Globus pallidus (tissue), 1 donor: ENCODE measurements around the gene ZNF467.

Source experiments
- DNase-seq: peaks from one replicate; pipeline ENCODE4 v3.0.0-alpha.2; 2015; ENCODE audit warnings: low spot score

Gene ZNF467

GRCh38 chr7:149725916-149726315 lies 47.5 kb downstream of the ZNF467 start:
- DNase-seq: no peak

GRCh38 chr7:149725426-149725821 lies 48.0 kb downstream of the ZNF467 start:
- no peak for DNase-seq

- DNase-seq: no peak
Observed at GRCh38 chr7:149724661-149725425, 48.5 kb downstream of the ZNF467 start.

GRCh38 chr7:149723795-149724495 lies 49.4 kb downstream of the ZNF467 start:
- no peak for DNase-seq

- no peak for DNase-seq
Observed at GRCh38 chr7:149723082-149723767, 50.2 kb downstream of the ZNF467 start.

- DNase-seq: no peak
Observed at GRCh38 chr7:149722356-149722957, 50.9 kb downstream of the ZNF467 start.

GRCh38 chr7:149721084-149721601 lies 52.2 kb downstream of the ZNF467 start:
- DNase-seq: no peak

GRCh38 chr7:149720372-149721083 lies 52.9 kb downstream of the ZNF467 start:
- peak; percentile 93 for DNase-seq

- DNase-seq: no peak
Observed at GRCh38 chr7:149719912-149720335, 53.5 kb downstream of the ZNF467 start.

GRCh38 chr7:149719050-149719899 lies 54.1 kb downstream of the ZNF467 start:
- DNase-seq: no peak

- DNase-seq: no peak
Observed at GRCh38 chr7:149718730-149719049, 54.7 kb downstream of the ZNF467 start.

GRCh38 chr7:149717481-149717880 lies 55.9 kb downstream of the ZNF467 start:
- DNase-seq: no peak

- no peak for DNase-seq
Observed at GRCh38 chr7:149716932-149717307, 56.5 kb downstream of the ZNF467 start.

- DNase-seq: no peak
Observed at GRCh38 chr7:149716007-149716931, 57.1 kb downstream of the ZNF467 start.

- DNase-seq: no peak
Observed at GRCh38 chr7:149715476-149715875, 57.9 kb downstream of the ZNF467 start.

GRCh38 chr7:149714910-149715471 lies 58.4 kb downstream of the ZNF467 start:
- peak; percentile 38 for DNase-seq
